Ovary (tissue), 9 donors: ENCODE results near the gene FYN. TPM values are rescaled to one million over a fixed set of nuclear protein-coding genes. Genes with fewer than 3 reads are reported as not detected.

ENCODE experiments used
- DNase-seq, 5 donors: peaks; one replicate each; pipeline ENCODE4 v3.0.0-alpha.2; 2019 to 2020
- H3K27ac ChIP-seq, 2 donors: fragments of 200-600 bp; one replicate each; pipeline versions ENCODE4 v1.5.1 to v1.8.0; 2019 to 2022
- H3K27me3 ChIP-seq: fragments of 200-600 bp; one replicate; pipeline ENCODE4 v1.8.0; 2022
- H3K36me3 ChIP-seq: fragments of 200-600 bp; sonication (generic); one replicate; pipeline ENCODE4 v1.5.1; 2019
- H3K4me1 ChIP-seq: one replicate; pipeline ENCODE4 v1.8.1; 2013; ENCODE audit warnings: mild to moderate bottlenecking, moderate library complexity; ENCODE audit not compliant: insufficient read depth
- H3K4me3 ChIP-seq: fragments of 200-600 bp; sonication (generic); one replicate; pipeline ENCODE4 v1.5.1; 2017
- H3K9me3 ChIP-seq, 2 donors: fragments of 200-600 bp in 1 of 2; sonication (generic) in 1 of 2; one replicate each; pipeline versions ENCODE4 v1.5.1 to v1.8.1; 2013 to 2019; ENCODE audit warnings: mild to moderate bottlenecking in 1 of 2, moderate library complexity in 1 of 2
- CTCF ChIP-seq, 3 donors: fragments of 450-650 bp in 2 of 3; fragments of 200-600 bp in 1 of 3; IDR thresholded peaks; one replicate each; pipeline versions ENCODE4 v1.5.1 to v1.8.0; 2016 to 2022; ENCODE audit warnings: antibody characterized with exemption in 3 of 3, mild to moderate bottlenecking in 1 of 3
- EP300 ChIP-seq: sonication (generic); formaldehyde crosslinking; IDR thresholded peaks from one replicate; pipeline ENCODE4 v1.6.1; 2017; ENCODE audit warnings: antibody characterized with exemption
- POLR2A ChIP-seq: fragments of 450-650 bp; IDR thresholded peaks from one replicate; pipeline ENCODE4 v1.6.1; 2017; ENCODE audit warnings: antibody characterized with exemption, mild to moderate bottlenecking, moderate library complexity
- WGBS, 3 donors: extraction: QIAGEN DNeasy Blood & Tissue Kit in 1 of 3; methylation state at CpG; one replicate each; pipeline versions ENCODE4 v1.1.5 to v1.1.7; 2013 to 2017; 5-methylcytosine and 5-hydroxymethylcytosine counted together
- intact Hi-C, 4 donors: fragments of 100-400 bp; cut with DNase I; formaldehyde crosslinking; loops; one replicate each; pipeline versions ENCODE4 v1.11.0 to v1.15.1; 2022 to 2023
- polyA plus RNA-seq, 2 donors: library from polyadenylated mRNA; stranded (reverse); fragments of 200-250 nt in 1 of 2; fragments of 350-450 nt in 1 of 2; fragmentation: Illumina TruSeq in 1 of 2; extraction: RNeasy Lipid Tissue Mini Kit (QIAGEN cat#74804) in 1 of 2; gene quantifications; one replicate each; pipeline ENCODE4 v1.2.3, GENCODE V29; 2013 to 2014
- total RNA-seq, 7 donors: library from RNA; depleted of rRNA in 2 of 7; stranded (reverse); fragments of >200 nt in 2 of 7; fragmentation: NEBNext Ultra II Directional in 3 of 7; extraction: Animal tissue kit (Norgen Biotek cat#: 25700) in 3 of 7; gene quantifications; one replicate each; pipeline versions ENCODE4 v1.1.0 to v1.2.4, GENCODE V29; 2016 to 2023
- donor health status: DM: no; HTN: no; CAD: no; lungs with moderate emphysema.
- donor health status: DM: no; HTN: no; CAD: no.
- donor health status: Bipolar disorder and iron deficiency.
- donor health status: DM: yes; HTN: yes; CAD: no.
- donor health status: DM: no; HTN: no; CAD: no.
- donor health status: DM: yes; HTN: yes; CAD: no.

The FYN gene
- total and polyA plus RNA-seq, 9 donors: 37.2 to 116 (median 72.7) TPM

GRCh38 chr6:111651185-111652034, 221.8 kb downstream of the FYN start:
- H3K27me3 ChIP-seq: no peaks in the 10 kb centered on the region
- no peaks in the 10 kb centered on the region for H3K36me3 ChIP-seq
- no peaks in the 10 kb centered on the region for H3K9me3 ChIP-seq
- no peak for DNase-seq
- H3K4me3 ChIP-seq: no peak overlapping the region
- no peak overlapping the region for H3K27ac ChIP-seq
- peaks cover 4% of the 10 kb centered on the region for H3K4me1 ChIP-seq
- intact Hi-C loops: no loop called here
- WGBS, 3 donors: 87 to 92% (median 87%) methylated on average over 13 of the region's 13 CpGs
- TF ChIP-seq POLR2A (no peak), EP300 (no peak), CTCF (IDR thresholded peaks at IDR 0.05) (no peak)

GRCh38 chr6:111650049-111650448, 223.2 kb downstream of the FYN start:
- Histone ChIP-seq H3K4me1 (peaks cover 4% of the 10 kb centered on the region), H3K27me3 (no peaks in the 10 kb centered on the region), H3K4me3 (no peak overlapping the region), H3K36me3 (no peaks in the 10 kb centered on the region), H3K27ac (no peak overlapping the region), H3K9me3 (no peaks in the 10 kb centered on the region)
- TF ChIP-seq POLR2A: no peak
- no peak for TF ChIP-seq CTCF (IDR thresholded peaks at IDR 0.05)
- no peak for TF ChIP-seq EP300
- intact Hi-C loops: no loop called here
- 72 to 87% (median 75%) methylated on average over 9 of the region's 9 CpGs for WGBS, 3 donors
- DNase-seq: no peak

GRCh38 chr6:111648100-111648499, 225.2 kb downstream of the FYN start:
- intact Hi-C loops: no loop called here
- Histone ChIP-seq H3K4me1 (peaks cover 4% of the 10 kb centered on the region), H3K4me3 (no peak overlapping the region), H3K27me3 (no peaks in the 10 kb centered on the region), H3K9me3 (no peaks in the 10 kb centered on the region), H3K36me3 (no peaks in the 10 kb centered on the region), H3K27ac (no peak overlapping the region)
- no peak for TF ChIP-seq POLR2A
- TF ChIP-seq CTCF (IDR thresholded peaks at IDR 0.05): no peak
- no peak for TF ChIP-seq EP300
- no peak for DNase-seq
- WGBS, 3 donors: 94 to 99% (median 99%) methylated on average over 5 of the region's 5 CpGs

- WGBS, 3 donors: 17 to 29% (median 25%) methylated on average over 8 of the region's 8 CpGs
- intact Hi-C loops: no loop called here
- Histone ChIP-seq H3K27me3 (no peaks in the 10 kb centered on the region), H3K4me3 (no peak overlapping the region), H3K27ac (peak overlapping the region in 1 of 2 donors; percentile 46), H3K4me1 (peaks cover 7% of the 10 kb centered on the region), H3K36me3 (no peaks in the 10 kb centered on the region), H3K9me3 (no peaks in the 10 kb centered on the region)
- peak in 3 of 5 donors; percentile 33 to 60 (median 47) for DNase-seq
- TF ChIP-seq EP300 (no peak), CTCF (IDR thresholded peaks at IDR 0.05) (no peak), POLR2A (no peak)
Observed at GRCh38 chr6:111646942-111647341, 226.3 kb downstream of the FYN start.
